HG02840 (cell line): ENCODE results near the gene AKAP7.

Source experiments
- ATAC-seq: cut with Tn5 transposase; IDR thresholded peaks from one replicate; pipeline ENCODE4 v1.9.1; 2021; ENCODE audit warnings: mild to moderate bottlenecking, moderate library complexity, moderate number of reproducible peaks; ENCODE audit not compliant: unreplicated experiment, low FRiP score

AKAP7 gene

GRCh38 chr6:131331873-131332781, 196.9 kb downstream of the AKAP7 start:
- no peak for ATAC-seq
